EL (cell line): Measurements from ENCODE around the gene ACSM2A.
"Not testable (repeated sequence)": the region's sequence is repeated elsewhere in the genome, so short reads cannot be mapped to it uniquely, and the experiment has no call there.

Source experiments
- DNase-seq: peaks from one replicate; pipeline ENCODE4 v3.0.0-alpha.2; 2016

The ACSM2A gene

GRCh38 chr16:20460313-20460712 is 9.0 kb downstream of the ACSM2A start:
- not testable (repeated sequence) for DNase-seq

GRCh38 chr16:20468954-20469353 is 17.6 kb downstream of the ACSM2A start:
- not testable (repeated sequence) for DNase-seq

- not testable (repeated sequence) for DNase-seq
Observed at GRCh38 chr16:20469930-20470329, 18.6 kb downstream of the ACSM2A start.

GRCh38 chr16:20470732-20471131 is 19.4 kb downstream of the ACSM2A start:
- DNase-seq: not testable (repeated sequence)

- not testable (repeated sequence) for DNase-seq
Observed at GRCh38 chr16:20477188-20477744, 25.9 kb downstream of the ACSM2A start.

GRCh38 chr16:20483989-20484388 is 32.7 kb downstream of the ACSM2A start:
- not testable (repeated sequence) for DNase-seq

- DNase-seq: no peak
Observed at GRCh38 chr16:20484726-20485125, 33.4 kb downstream of the ACSM2A start.

GRCh38 chr16:20485408-20485807 is 34.1 kb downstream of the ACSM2A start:
- no peak for DNase-seq

- not testable (repeated sequence) for DNase-seq
Observed at GRCh38 chr16:20490994-20491393, 39.7 kb downstream of the ACSM2A start.

GRCh38 chr16:20491448-20491847 is 40.1 kb downstream of the ACSM2A start:
- not testable (repeated sequence) for DNase-seq

GRCh38 chr16:20504418-20504817 is 53.1 kb downstream of the ACSM2A start:
- DNase-seq: no peak

- no peak for DNase-seq
Observed at GRCh38 chr16:20507280-20507679, 56.0 kb downstream of the ACSM2A start.

- DNase-seq: no peak
Observed at GRCh38 chr16:20510323-20510722, 59.0 kb downstream of the ACSM2A start.

GRCh38 chr16:20515688-20516090 is 64.4 kb downstream of the ACSM2A start:
- no peak for DNase-seq

- no peak for DNase-seq
Observed at GRCh38 chr16:20517149-20517548, 65.8 kb downstream of the ACSM2A start.

- no peak for DNase-seq
Observed at GRCh38 chr16:20519231-20519630, 67.9 kb downstream of the ACSM2A start.

GRCh38 chr16:20520103-20520502 is 68.8 kb downstream of the ACSM2A start:
- no peak for DNase-seq

GRCh38 chr16:20531795-20532194 is 80.5 kb downstream of the ACSM2A start:
- not testable (repeated sequence) for DNase-seq

- DNase-seq: not testable (repeated sequence)
Observed at GRCh38 chr16:20532284-20532792, 81.0 kb downstream of the ACSM2A start.

- DNase-seq: not testable (repeated sequence)
Observed at GRCh38 chr16:20536669-20537068, 85.3 kb downstream of the ACSM2A start.
